ENCODE data around the gene LGALS9. TPM values are rescaled to one million over a fixed set of nuclear protein-coding genes. Genes with fewer than 3 reads are reported as not detected.

LGALS9 gene
- total RNA-seq, 1 experiment from 2014 or later, result 3.0 TPM

GRCh38 chr17:27598337-27599050 lies 32.5 kb upstream of the LGALS9 start:
- intact Hi-C loops (cut with micrococcal nuclease; ENCODE audit: unreplicated experiment), result loop anchor here (2.0 kb wide), 1 partner anchor 46 kb away; no protein-coding TSS in a partner anchor
- no peaks in the 10 kb centered on the region for H3K27me3 Mint-ChIP-seq (ENCODE audit: insufficient read depth, unreplicated experiment)
- TF ChIP-seq CTCF (IDR thresholded peaks at IDR 0.05; ENCODE audit: insufficient read depth in 1 of 2, low read depth in 1 of 2, low read length in 1 of 2, severe bottlenecking in 1 of 2, unreplicated experiment in 1 of 2), result no peak
- POLR2A ChIA-PET, result interaction anchor here (1.3 kb wide), 1 partner anchor 143 kb away, joined by 3 read pairs; the partner anchor contains the start of gene KSR1
- H3K4me1 ChIP-seq, result no peaks in the 10 kb centered on the region
- H3K36me3 ChIP-seq (ENCODE audit: control insufficient read depth, insufficient read depth, low read length), result peaks cover 6% of the 10 kb centered on the region
- no peak overlapping the region for H3K4me3 ChIP-seq (ENCODE audit: low read depth, low read length)
- H3K4me3 Mint-ChIP-seq (ENCODE audit: unreplicated experiment), result no peak overlapping the region
- no peak overlapping the region for H3K27ac Mint-ChIP-seq (ENCODE audit: unreplicated experiment)
- H3K4me1 Mint-ChIP-seq (ENCODE audit: low read depth, unreplicated experiment), result peaks cover 6% of the 10 kb centered on the region
- no peaks in the 10 kb centered on the region for H3K9me3 ChIP-seq
- H3K27me3 ChIP-seq (replicated peaks; ENCODE audit: control insufficient read depth, insufficient read depth, low read length), result no peaks in the 10 kb centered on the region
- peaks cover 46% of the 10 kb centered on the region for H3K36me3 Mint-ChIP-seq (ENCODE audit: insufficient read depth, unreplicated experiment)
- DNase-seq, result no peak
- BruUV-seq (replicated peaks), result no TSS peak
- H3K9me3 Mint-ChIP-seq (ENCODE audit: unreplicated experiment), result no peaks in the 10 kb centered on the region
- CTCF ChIA-PET, result interaction anchor here (0.8 to 6.2 kb wide), 12 partner anchors 10 to 244 kb away, joined by 3 to 95 read pairs (median 6); partner anchors contain the start of gene KSR1

GRCh38 chr17:27600471-27600870 lies 30.5 kb upstream of the LGALS9 start:
- H3K4me3 Mint-ChIP-seq (ENCODE audit: unreplicated experiment), result no peak overlapping the region
- TSS peak; percentile 25 for BruUV-seq (replicated peaks)
- no peak for TF ChIP-seq CTCF (IDR thresholded peaks at IDR 0.05; ENCODE audit: insufficient read depth in 1 of 2, low read depth in 1 of 2, low read length in 1 of 2, severe bottlenecking in 1 of 2, unreplicated experiment in 1 of 2)
- Histone ChIP-seq H3K4me3 (ENCODE audit: low read depth, low read length) (no peak overlapping the region), H3K9me3 (no peaks in the 10 kb centered on the region), H3K36me3 (ENCODE audit: control insufficient read depth, insufficient read depth, low read length) (peaks cover 9% of the 10 kb centered on the region), H3K4me1 (no peaks in the 10 kb centered on the region), H3K27me3 (replicated peaks; ENCODE audit: control insufficient read depth, insufficient read depth, low read length) (no peaks in the 10 kb centered on the region)
- intact Hi-C loops (cut with micrococcal nuclease; ENCODE audit: unreplicated experiment), result loop anchor here (1.0 to 10.0 kb wide), 7 partner anchors 20 to 364 kb away; no protein-coding TSS in a partner anchor
- H3K9me3 Mint-ChIP-seq (ENCODE audit: unreplicated experiment), result no peaks in the 10 kb centered on the region
- DNase-seq, result no peak
- H3K4me1 Mint-ChIP-seq (ENCODE audit: low read depth, unreplicated experiment), result peaks cover 6% of the 10 kb centered on the region
- POLR2A ChIA-PET, result interaction anchor here (0.6 kb wide), 1 partner anchor 65 kb away, joined by 3 read pairs; no protein-coding TSS in a partner anchor
- CTCF ChIA-PET, result interaction anchor here (0.6 to 6.2 kb wide), 38 partner anchors 9 to 364 kb away, joined by 3 to 95 read pairs (median 5); partner anchors contain the start of gene KSR1
- peak overlapping the region; percentile 11 for H3K27ac Mint-ChIP-seq (ENCODE audit: unreplicated experiment)
- no peaks in the 10 kb centered on the region for H3K27me3 Mint-ChIP-seq (ENCODE audit: insufficient read depth, unreplicated experiment)
- H3K36me3 Mint-ChIP-seq (ENCODE audit: insufficient read depth, unreplicated experiment), result peaks cover 58% of the 10 kb centered on the region

- ChIA-PET POLR2A (interaction anchor here (0.6 kb wide), 1 partner anchor 66 kb away, joined by 3 read pairs; no protein-coding TSS in a partner anchor), CTCF (interaction anchor here (0.8 to 6.2 kb wide), 9 partner anchors 20 to 146 kb away, joined by 3 to 95 read pairs (median 5); partner anchors contain the start of gene KSR1)
- no TSS peak for BruUV-seq (replicated peaks)
- H3K4me1 Mint-ChIP-seq (ENCODE audit: low read depth, unreplicated experiment), result peaks cover 6% of the 10 kb centered on the region
- H3K9me3 Mint-ChIP-seq (ENCODE audit: unreplicated experiment), result no peaks in the 10 kb centered on the region
- Histone ChIP-seq H3K4me3 (ENCODE audit: low read depth, low read length) (no peak overlapping the region), H3K9me3 (no peaks in the 10 kb centered on the region), H3K36me3 (ENCODE audit: control insufficient read depth, insufficient read depth, low read length) (peaks cover 9% of the 10 kb centered on the region), H3K4me1 (no peaks in the 10 kb centered on the region), H3K27me3 (replicated peaks; ENCODE audit: control insufficient read depth, insufficient read depth, low read length) (no peaks in the 10 kb centered on the region)
- H3K36me3 Mint-ChIP-seq (ENCODE audit: insufficient read depth, unreplicated experiment), result peaks cover 59% of the 10 kb centered on the region
- H3K4me3 Mint-ChIP-seq (ENCODE audit: unreplicated experiment), result no peak overlapping the region
- H3K27ac Mint-ChIP-seq (ENCODE audit: unreplicated experiment), result peak overlapping the region; percentile 11
- peak; percentile 90 to 94 for DNase-seq
- intact Hi-C loops (cut with micrococcal nuclease; ENCODE audit: unreplicated experiment), result loop anchor here (1.0 to 10.0 kb wide), 9 partner anchors 21 to 365 kb away; partner anchors contain the start of gene KSR1
- TF ChIP-seq CTCF (IDR thresholded peaks at IDR 0.05; ENCODE audit: insufficient read depth in 1 of 2, low read depth in 1 of 2, low read length in 1 of 2, severe bottlenecking in 1 of 2, unreplicated experiment in 1 of 2), result peak; percentile 99 to 100
- H3K27me3 Mint-ChIP-seq (ENCODE audit: insufficient read depth, unreplicated experiment), result no peaks in the 10 kb centered on the region
These were observed 29.7 kb upstream of the LGALS9 start for GRCh38 chr17:27601069-27601974.

Measured in Caco-2 (cell line).